ENCODE measurements around the gene PTPRN. TPM values are rescaled to one million over a fixed set of nuclear protein-coding genes. Genes with fewer than 3 reads are reported as not detected.

PTPRN gene
- total RNA-seq, 2 experiments from 2014 or later, result 0.16 TPM; not detected in 1

DNA sequence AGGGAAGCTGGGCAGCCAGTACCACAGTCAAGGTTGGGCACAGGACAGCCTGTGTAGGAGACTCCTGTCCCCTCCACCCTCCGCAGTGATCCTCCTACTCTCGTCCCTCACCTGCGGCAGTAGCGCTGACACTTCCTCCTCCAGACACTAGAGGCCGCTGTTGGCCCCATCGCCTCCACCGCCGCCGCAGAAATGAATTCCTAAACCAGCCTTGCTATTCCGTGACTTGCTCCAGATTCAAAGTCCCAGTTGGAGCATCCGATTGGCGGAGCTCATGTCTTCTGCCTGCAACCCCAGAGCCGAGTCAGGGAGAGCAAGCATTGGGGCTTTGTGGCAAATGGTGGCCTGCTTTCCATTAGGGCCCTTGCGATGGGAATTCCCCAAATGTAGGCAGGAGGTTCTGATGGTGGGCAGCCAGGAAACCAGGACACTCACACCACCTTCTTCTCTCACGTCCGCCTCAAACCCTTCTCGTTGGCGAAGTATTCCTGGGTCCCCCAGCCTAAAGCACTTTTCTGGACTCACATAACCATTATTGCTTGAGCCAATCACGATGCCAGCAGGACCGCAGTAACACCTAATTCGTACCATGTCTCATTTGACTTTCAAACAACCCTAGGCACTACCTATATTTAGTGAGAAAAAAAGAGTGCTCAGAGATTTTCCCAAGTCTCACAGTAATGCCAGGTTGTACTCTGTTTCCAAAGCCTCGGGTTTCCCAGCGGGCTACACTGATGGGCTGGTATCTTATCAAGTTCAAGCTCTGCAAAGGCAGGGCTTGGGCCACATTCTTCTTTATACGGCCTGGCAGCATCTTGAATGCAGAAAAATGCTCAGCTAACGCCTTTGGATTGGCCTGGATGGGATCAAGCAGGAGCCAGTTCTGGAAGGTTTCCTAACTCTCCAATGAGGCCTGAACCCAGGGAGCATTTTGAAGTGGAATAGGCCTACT lies 31.2 kb downstream of the PTPRN start:
- ChIA-PET POLR2A (interaction anchor here (0.6 to 3.0 kb wide), 13 partner anchors 17 to 117 kb away, joined by 3 to 42 read pairs (median 10); partner anchors contain the start of genes ANKZF1, ATG9A, CNPPD1 and GLB1L), CTCF (interaction anchor here (0.7 to 13.6 kb wide), 22 partner anchors 9 to 121 kb away, joined by 3 to 239 read pairs (median 7); partner anchors contain the start of genes GLB1L, PTPRN, SLC23A3 and STK16)
- peak overlapping the region; percentile 93 for H3K4me3 Mint-ChIP-seq
- no peaks in the 10 kb centered on the region for H3K9me3 Mint-ChIP-seq (ENCODE audit: insufficient read depth)
- H3K4me1 Mint-ChIP-seq (ENCODE audit: low read depth), result peaks cover 39% of the 10 kb centered on the region
- H3K27me3 Mint-ChIP-seq (ENCODE audit: low read depth), result no peaks in the 10 kb centered on the region
- peak overlapping the region; percentile 98 for H3K27ac Mint-ChIP-seq
- peak; percentile 79 for DNase-seq
- H3K36me3 Mint-ChIP-seq (ENCODE audit: low read depth), result peaks cover 20% of the 10 kb centered on the region
- ATAC-seq, result peak; percentile 21

GRCh38 chr2:219274361-219274921 lies 34.8 kb downstream of the PTPRN start:
- POLR2A ChIA-PET, result no interaction called here
- H3K36me3 Mint-ChIP-seq (ENCODE audit: low read depth), result no peaks in the 10 kb centered on the region

DNA sequence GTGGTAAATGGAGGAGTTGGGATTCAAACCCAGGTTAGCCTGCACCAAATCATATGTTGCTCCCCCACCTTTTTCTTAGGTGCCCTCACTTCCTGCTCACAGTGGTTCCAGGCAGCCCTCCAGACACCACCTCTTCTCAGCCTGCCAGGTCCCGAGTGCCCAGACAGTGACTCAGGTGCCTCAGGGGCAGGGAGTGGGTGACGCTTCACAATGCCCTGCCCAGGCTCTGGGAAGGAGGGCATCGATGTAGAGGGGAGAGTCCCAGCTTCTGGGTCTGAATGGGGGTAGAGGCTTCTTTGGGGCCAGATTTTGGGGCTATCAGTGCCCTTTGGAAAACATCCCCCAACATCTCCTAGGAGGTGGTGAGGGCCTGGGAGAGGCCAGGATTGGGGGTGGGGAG lies 35.3 kb downstream of the PTPRN start:
- ATAC-seq, result no peak
- no peak overlapping the region for H3K27ac Mint-ChIP-seq

More at GRCh38 chr2:219274361-219274921, 34.8 kb downstream of the PTPRN start:
- Mint-ChIP-seq H3K27me3 (ENCODE audit: low read depth) (peaks cover 7% of the 10 kb centered on the region), H3K27ac (no peak overlapping the region), H3K4me3 (no peak overlapping the region), H3K4me1 (ENCODE audit: low read depth) (peaks cover 18% of the 10 kb centered on the region), H3K9me3 (ENCODE audit: insufficient read depth) (no peaks in the 10 kb centered on the region)
- CTCF ChIA-PET, result interaction anchor here (0.7 to 13.6 kb wide), 6 partner anchors 12 to 98 kb away, joined by 3 to 239 read pairs (median 4); partner anchors contain the start of gene CNPPD1
- ATAC-seq, result no peak
- DNase-seq, result no peak

GRCh38 chr2:219272995-219273394 lies 36.2 kb downstream of the PTPRN start:
- no peaks in the 10 kb centered on the region for H3K36me3 Mint-ChIP-seq (ENCODE audit: low read depth)
- DNase-seq (no peak), ATAC-seq (no peak)
- no peak overlapping the region for H3K27ac Mint-ChIP-seq
- H3K9me3 Mint-ChIP-seq (ENCODE audit: insufficient read depth), result no peaks in the 10 kb centered on the region
- ChIA-PET POLR2A (no interaction called here), CTCF (interaction anchor here (0.6 to 0.7 kb wide), 2 partner anchors 22 to 711 kb away, joined by 3 to 4 read pairs; no protein-coding TSS in a partner anchor)
- H3K4me1 Mint-ChIP-seq (ENCODE audit: low read depth), result peaks cover 7% of the 10 kb centered on the region
- no peak overlapping the region for H3K4me3 Mint-ChIP-seq
- peaks cover 10% of the 10 kb centered on the region for H3K27me3 Mint-ChIP-seq (ENCODE audit: low read depth)

More for the DNA sequence above, 35.3 kb downstream of the PTPRN start:
- no peak for DNase-seq
- ChIA-PET POLR2A (no interaction called here), CTCF (interaction anchor here (1.0 to 13.6 kb wide), 3 partner anchors 12 to 19 kb away, joined by 3 to 239 read pairs (median 4); no protein-coding TSS in a partner anchor)
- no peaks in the 10 kb centered on the region for H3K36me3 Mint-ChIP-seq (ENCODE audit: low read depth)
- H3K4me1 Mint-ChIP-seq (ENCODE audit: low read depth), result peaks cover 17% of the 10 kb centered on the region
- H3K27me3 Mint-ChIP-seq (ENCODE audit: low read depth), result peaks cover 10% of the 10 kb centered on the region
- H3K9me3 Mint-ChIP-seq (ENCODE audit: insufficient read depth), result no peaks in the 10 kb centered on the region
- no peak overlapping the region for H3K4me3 Mint-ChIP-seq

DNA sequence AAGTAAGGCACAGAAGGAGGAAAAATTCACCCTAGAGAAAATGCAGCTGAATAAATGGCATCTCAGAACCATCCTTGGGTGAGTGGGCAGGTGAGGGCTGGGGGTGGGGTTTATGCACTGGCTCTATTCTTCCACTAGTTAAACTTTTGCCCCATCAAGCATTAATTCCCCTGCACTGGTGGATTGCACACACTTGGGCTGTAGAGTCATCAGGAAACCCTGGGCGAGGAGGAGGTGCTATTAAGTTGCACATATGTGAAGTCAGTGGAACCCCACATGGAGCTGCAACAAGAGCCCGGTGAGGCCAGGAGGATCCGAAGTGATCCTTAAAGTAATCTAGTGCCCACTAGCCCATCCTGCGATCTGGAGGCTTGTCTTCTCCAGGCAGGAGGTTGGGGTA lies 36.8 kb downstream of the PTPRN start:
- H3K27me3 Mint-ChIP-seq (ENCODE audit: low read depth), result peaks cover 10% of the 10 kb centered on the region
- ATAC-seq, result no peak
- POLR2A ChIA-PET, result no interaction called here

GRCh38 chr2:219271021-219271420 lies 38.2 kb downstream of the PTPRN start:
- no peak overlapping the region for H3K27ac Mint-ChIP-seq
- no peaks in the 10 kb centered on the region for H3K4me1 Mint-ChIP-seq (ENCODE audit: low read depth)
- ChIA-PET CTCF (no interaction called here), POLR2A (no interaction called here)
- H3K4me3 Mint-ChIP-seq, result no peak overlapping the region
- DNase-seq, result no peak
- ATAC-seq, result no peak
- peaks cover 10% of the 10 kb centered on the region for H3K27me3 Mint-ChIP-seq (ENCODE audit: low read depth)
- H3K36me3 Mint-ChIP-seq (ENCODE audit: low read depth), result no peaks in the 10 kb centered on the region
- H3K9me3 Mint-ChIP-seq (ENCODE audit: insufficient read depth), result no peaks in the 10 kb centered on the region

More for the DNA sequence above, 36.8 kb downstream of the PTPRN start:
- H3K4me3 Mint-ChIP-seq, result no peak overlapping the region
- H3K4me1 Mint-ChIP-seq (ENCODE audit: low read depth), result peaks cover 1% of the 10 kb centered on the region
- H3K9me3 Mint-ChIP-seq (ENCODE audit: insufficient read depth), result no peaks in the 10 kb centered on the region
- CTCF ChIA-PET, result interaction anchor here (0.7 kb wide), 1 partner anchor 23 kb away, joined by 4 read pairs; no protein-coding TSS in a partner anchor
- H3K27ac Mint-ChIP-seq, result no peak overlapping the region
- no peaks in the 10 kb centered on the region for H3K36me3 Mint-ChIP-seq (ENCODE audit: low read depth)
- no peak for DNase-seq

DNA sequence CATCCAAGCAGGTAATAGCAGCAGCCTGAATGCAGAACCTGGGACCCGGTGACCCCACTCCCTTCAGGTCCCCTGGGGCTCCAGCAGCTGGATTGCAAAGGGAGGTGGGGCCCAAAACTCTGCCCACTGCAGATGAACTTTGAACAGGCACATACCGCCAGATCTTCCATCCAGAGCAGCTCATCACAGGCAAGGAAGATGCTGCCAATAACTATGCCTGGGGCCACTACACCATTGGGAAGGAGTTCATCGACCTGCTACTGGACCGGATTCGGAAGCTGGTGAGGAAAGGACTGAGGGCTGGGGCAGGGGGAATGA lies 39.2 kb downstream of the PTPRN start:
- ChIA-PET CTCF (interaction anchor here (1.1 to 4.1 kb wide), 2 partner anchors 8 to 10 kb away, joined by 4 to 18 read pairs; partner anchors contain the start of gene DNAJB2), POLR2A (interaction anchor here (0.5 to 1.2 kb wide), 2 partner anchors 9 to 17 kb away, joined by 3 read pairs; partner anchors contain the start of genes DNAJB2 and TUBA4B)
- no peak overlapping the region for H3K27ac Mint-ChIP-seq
- H3K36me3 Mint-ChIP-seq (ENCODE audit: low read depth), result no peaks in the 10 kb centered on the region
- H3K4me1 Mint-ChIP-seq (ENCODE audit: low read depth), result no peaks in the 10 kb centered on the region
- DNase-seq (no peak), ATAC-seq (no peak)
- H3K4me3 Mint-ChIP-seq, result no peak overlapping the region
- peaks cover 10% of the 10 kb centered on the region for H3K27me3 Mint-ChIP-seq (ENCODE audit: low read depth)
- no peaks in the 10 kb centered on the region for H3K9me3 Mint-ChIP-seq (ENCODE audit: insufficient read depth)

DNA sequence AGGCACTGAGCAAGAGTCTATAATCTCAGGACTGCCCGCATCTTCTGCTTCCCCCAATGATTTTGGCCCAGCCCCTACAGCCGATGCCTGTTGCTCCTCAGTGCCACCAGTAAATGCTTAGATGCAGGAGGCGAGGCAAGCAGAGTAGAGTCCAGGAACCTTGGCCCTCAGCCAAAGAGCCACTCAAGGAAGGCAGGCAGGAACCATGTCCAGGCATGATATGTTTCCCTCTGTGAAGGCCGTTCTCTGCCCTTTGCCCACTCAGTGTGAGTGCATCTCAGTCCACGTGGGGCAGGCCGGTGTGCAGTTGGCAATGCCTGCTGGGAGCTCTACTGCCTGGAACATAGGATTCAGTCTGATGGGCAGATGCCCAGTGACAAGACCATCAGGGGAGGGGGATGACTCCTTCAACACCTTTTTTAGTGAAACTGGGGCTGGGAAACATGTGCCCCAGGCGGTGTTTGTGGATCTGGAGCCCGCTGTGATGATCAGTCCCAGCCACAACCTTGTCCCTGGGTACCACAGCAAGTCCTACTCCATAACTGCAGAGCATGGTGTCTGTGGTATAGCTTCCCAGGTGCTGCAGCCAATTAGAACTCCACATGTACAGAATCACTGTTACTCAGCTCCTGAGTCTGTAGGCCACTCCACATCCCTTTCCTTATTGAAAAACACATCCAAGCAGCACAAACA lies 39.7 kb downstream of the PTPRN start:
- Mint-ChIP-seq H3K27me3 (ENCODE audit: low read depth) (peaks cover 10% of the 10 kb centered on the region), H3K36me3 (ENCODE audit: low read depth) (no peaks in the 10 kb centered on the region), H3K9me3 (ENCODE audit: insufficient read depth) (no peaks in the 10 kb centered on the region), H3K4me3 (no peak overlapping the region), H3K27ac (no peak overlapping the region), H3K4me1 (ENCODE audit: low read depth) (no peaks in the 10 kb centered on the region)
- ChIA-PET CTCF (interaction anchor here (1.1 to 4.1 kb wide), 3 partner anchors 9 to 26 kb away, joined by 4 to 18 read pairs (median 7); partner anchors contain the start of gene DNAJB2), POLR2A (interaction anchor here (1.2 kb wide), 1 partner anchor 9 kb away, joined by 3 read pairs; the partner anchor contains the start of gene DNAJB2)
- ATAC-seq (no peak), DNase-seq (no peak)

GRCh38 chr2:219268294-219268693 lies 40.9 kb downstream of the PTPRN start:
- DNase-seq (no peak), ATAC-seq (no peak)
- CTCF ChIA-PET, result interaction anchor here (2.5 to 4.1 kb wide), 2 partner anchors 10 to 27 kb away, joined by 7 to 18 read pairs; partner anchors contain the start of gene DNAJB2
- Mint-ChIP-seq H3K27ac (no peak overlapping the region), H3K4me3 (no peak overlapping the region), H3K36me3 (ENCODE audit: low read depth) (no peaks in the 10 kb centered on the region), H3K9me3 (ENCODE audit: insufficient read depth) (no peaks in the 10 kb centered on the region), H3K27me3 (ENCODE audit: low read depth) (peaks cover 10% of the 10 kb centered on the region), H3K4me1 (ENCODE audit: low read depth) (no peaks in the 10 kb centered on the region)
- POLR2A ChIA-PET, result no interaction called here

- H3K27me3 Mint-ChIP-seq (ENCODE audit: low read depth), result peaks cover 5% of the 10 kb centered on the region
- no peak overlapping the region for H3K27ac Mint-ChIP-seq
- H3K4me3 Mint-ChIP-seq, result no peak overlapping the region
- no peaks in the 10 kb centered on the region for H3K4me1 Mint-ChIP-seq (ENCODE audit: low read depth)
- ChIA-PET POLR2A (interaction anchor here (0.8 kb wide), 1 partner anchor 11 kb away, joined by 3 read pairs; no protein-coding TSS in a partner anchor), CTCF (interaction anchor here (1.0 to 4.1 kb wide), 3 partner anchors 11 to 96 kb away, joined by 3 to 18 read pairs (median 7); partner anchors contain the start of gene DNAJB2)
- DNase-seq (no peak), ATAC-seq (no peak)
- no peaks in the 10 kb centered on the region for H3K36me3 Mint-ChIP-seq (ENCODE audit: low read depth)
- H3K9me3 Mint-ChIP-seq (ENCODE audit: insufficient read depth), result no peaks in the 10 kb centered on the region
These were observed 42.3 kb downstream of the PTPRN start for GRCh38 chr2:219266886-219267285.

DNA sequence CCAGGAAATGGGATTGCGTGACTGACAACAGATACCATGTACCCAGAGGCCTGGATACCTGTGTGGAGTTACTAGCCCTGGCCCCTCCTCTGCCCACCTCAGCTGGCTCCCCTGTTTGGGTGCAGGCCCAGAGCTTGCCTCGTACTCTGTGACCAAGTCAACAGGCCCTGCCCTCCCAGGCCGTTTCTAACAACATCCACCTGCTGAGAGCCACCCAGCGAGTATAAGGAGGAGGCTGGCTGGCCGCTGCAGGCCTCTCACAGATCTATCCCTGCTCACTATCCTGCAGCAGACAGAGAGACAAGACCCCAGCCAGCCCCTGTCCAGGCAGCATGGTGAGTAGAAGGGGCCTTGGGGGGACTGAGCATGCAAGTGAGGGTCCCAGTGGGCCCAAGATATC lies 43.0 kb downstream of the PTPRN start:
- peaks cover 7% of the 10 kb centered on the region for H3K27me3 Mint-ChIP-seq (ENCODE audit: low read depth)
- POLR2A ChIA-PET, result interaction anchor here (1.0 kb wide), 1 partner anchor 11 kb away, joined by 7 read pairs; the partner anchor contains the start of gene TUBA4A
- no peak for DNase-seq
- no peak overlapping the region for H3K4me3 Mint-ChIP-seq
- ATAC-seq, result no peak
- CTCF ChIA-PET, result interaction anchor here (1.7 to 2.0 kb wide), 2 partner anchors 11 to 29 kb away, joined by 7 to 11 read pairs; no protein-coding TSS in a partner anchor
- H3K36me3 Mint-ChIP-seq (ENCODE audit: low read depth), result no peaks in the 10 kb centered on the region
- no peaks in the 10 kb centered on the region for H3K9me3 Mint-ChIP-seq (ENCODE audit: insufficient read depth)
- H3K27ac Mint-ChIP-seq, result no peak overlapping the region
- peaks cover under 1% of the 10 kb centered on the region for H3K4me1 Mint-ChIP-seq (ENCODE audit: low read depth)

All from activated CD8-positive, alpha-beta T cell treated with anti-CD3 and anti-CD28 coated beads, Interleukin-2, amount 10 ng/mL, durations not matched to agents 7 days and 5 days (primary cell).